Measurements from ENCODE around the gene GRIK3. TPM values are rescaled to one million over a fixed set of nuclear protein-coding genes. Genes with fewer than 3 reads are reported as not detected.

Gene GRIK3
- total and polyA plus RNA-seq, 2 experiments from 2014 or later = 0.31 to 2.9 TPM

DNA sequence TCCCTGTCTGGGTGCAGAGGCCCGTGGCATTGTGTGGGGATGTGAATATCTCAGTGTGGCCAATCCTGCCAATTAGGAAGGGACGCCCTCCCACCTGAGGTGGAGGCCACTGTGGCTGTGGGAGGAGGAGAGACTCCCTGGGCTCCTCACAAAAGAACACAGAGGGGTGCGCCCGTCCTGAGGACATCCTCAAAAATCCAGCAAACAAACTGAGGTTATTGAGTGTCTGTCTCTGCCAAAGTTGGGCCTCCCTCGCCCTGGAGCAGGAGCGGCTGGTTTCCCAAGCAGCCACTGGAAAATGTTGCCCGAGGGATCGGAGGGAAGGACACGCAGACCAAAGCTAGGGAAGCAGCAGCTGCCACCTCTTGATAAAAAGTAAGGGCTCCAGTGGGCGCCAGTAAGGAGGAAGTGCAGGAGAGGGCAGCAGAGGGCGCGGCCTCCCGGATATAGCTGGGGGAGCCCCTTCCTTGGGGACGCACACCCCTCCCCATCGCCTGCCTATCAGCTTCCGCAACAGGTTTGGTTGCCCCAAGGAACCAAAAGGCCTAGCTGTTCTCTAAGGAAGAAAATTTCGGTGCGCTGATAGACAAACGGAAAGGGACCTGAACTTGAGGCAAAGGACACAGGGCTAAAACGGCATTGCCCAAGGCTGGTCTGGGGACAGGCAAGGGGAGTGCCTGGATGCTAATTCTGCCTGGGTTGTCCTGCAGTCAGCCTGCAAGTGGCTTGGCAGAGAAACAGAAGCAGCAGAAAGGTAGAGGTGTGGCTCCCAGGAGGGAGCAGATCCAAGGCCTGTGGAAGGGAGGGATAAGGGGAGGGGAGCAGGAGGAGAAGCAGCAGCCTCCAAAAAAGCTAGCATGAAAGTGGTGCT lies 1.7 kb upstream of the GRIK3 start:
- Mint-ChIP-seq H3K27ac (no peak overlapping the region), H3K36me3 (ENCODE audit: low read depth) (no peaks in the 10 kb centered on the region), H3K4me1 (peaks cover 61% of the 10 kb centered on the region), H3K9me3 (no peaks in the 10 kb centered on the region; the same call in 2 of the 3 replicates), H3K4me3 (peak overlapping the region; percentile 76), H3K27me3 (ENCODE audit: insufficient read depth, low read depth, poor library complexity) (peaks cover 54% of the 10 kb centered on the region)
- no peaks in the 10 kb centered on the region for H3K9me2 ChIP-seq (ENCODE audit: insufficient read depth)
- H4K20me1 ChIP-seq (replicated peaks; ENCODE audit: insufficient read depth) = peaks cover 6% of the 10 kb centered on the region; the same call in 1 of the 2 replicates
- H3K4me1 ChIP-seq (ENCODE audit: insufficient read depth) = peaks cover 63% of the 10 kb centered on the region
- H3K36me3 ChIP-seq (ENCODE audit: insufficient read depth) = no peaks in the 10 kb centered on the region; the same call in 1 of the 2 replicates
- H3K4me2 ChIP-seq = peak overlapping the region; percentile 97
- DNase-seq (ENCODE audit: low spot score) (peak; percentile 87), ATAC-seq (peak; percentile 27)
- H2AFZ ChIP-seq = peak overlapping the region; percentile 98
- H3K79me2 ChIP-seq (replicated peaks; ENCODE audit: insufficient read depth) = no peaks in the 10 kb centered on the region
- no peak overlapping the region for H3K27ac ChIP-seq (ENCODE audit: low read depth)
- H3K27me3 ChIP-seq (ENCODE audit: insufficient read depth) = peaks cover 65% of the 10 kb centered on the region
- TF ChIP-seq ETS1 (IDR thresholded peaks at IDR 0.05) = peak; percentile 52; the same call in 1 of the 2 replicates
- TF ChIP-seq, protein P1, sequence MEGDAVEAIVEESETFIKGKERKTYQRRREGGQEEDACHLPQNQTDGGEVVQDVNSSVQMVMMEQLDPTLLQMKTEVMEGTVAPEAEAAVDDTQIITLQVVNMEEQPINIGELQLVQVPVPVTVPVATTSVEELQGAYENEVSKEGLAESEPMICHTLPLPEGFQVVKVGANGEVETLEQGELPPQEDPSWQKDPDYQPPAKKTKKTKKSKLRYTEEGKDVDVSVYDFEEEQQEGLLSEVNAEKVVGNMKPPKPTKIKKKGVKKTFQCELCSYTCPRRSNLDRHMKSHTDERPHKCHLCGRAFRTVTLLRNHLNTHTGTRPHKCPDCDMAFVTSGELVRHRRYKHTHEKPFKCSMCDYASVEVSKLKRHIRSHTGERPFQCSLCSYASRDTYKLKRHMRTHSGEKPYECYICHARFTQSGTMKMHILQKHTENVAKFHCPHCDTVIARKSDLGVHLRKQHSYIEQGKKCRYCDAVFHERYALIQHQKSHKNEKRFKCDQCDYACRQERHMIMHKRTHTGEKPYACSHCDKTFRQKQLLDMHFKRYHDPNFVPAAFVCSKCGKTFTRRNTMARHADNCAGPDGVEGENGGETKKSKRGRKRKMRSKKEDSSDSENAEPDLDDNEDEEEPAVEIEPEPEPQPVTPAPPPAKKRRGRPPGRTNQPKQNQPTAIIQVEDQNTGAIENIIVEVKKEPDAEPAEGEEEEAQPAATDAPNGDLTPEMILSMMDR (conservative IDR thresholded peaks at IDR 0.05; ENCODE audit: low read depth in 2 of 2) = peak; percentile 28 to 55; a peak in 2 of 4 replicates
- TF ChIP-seq, protein P2, sequence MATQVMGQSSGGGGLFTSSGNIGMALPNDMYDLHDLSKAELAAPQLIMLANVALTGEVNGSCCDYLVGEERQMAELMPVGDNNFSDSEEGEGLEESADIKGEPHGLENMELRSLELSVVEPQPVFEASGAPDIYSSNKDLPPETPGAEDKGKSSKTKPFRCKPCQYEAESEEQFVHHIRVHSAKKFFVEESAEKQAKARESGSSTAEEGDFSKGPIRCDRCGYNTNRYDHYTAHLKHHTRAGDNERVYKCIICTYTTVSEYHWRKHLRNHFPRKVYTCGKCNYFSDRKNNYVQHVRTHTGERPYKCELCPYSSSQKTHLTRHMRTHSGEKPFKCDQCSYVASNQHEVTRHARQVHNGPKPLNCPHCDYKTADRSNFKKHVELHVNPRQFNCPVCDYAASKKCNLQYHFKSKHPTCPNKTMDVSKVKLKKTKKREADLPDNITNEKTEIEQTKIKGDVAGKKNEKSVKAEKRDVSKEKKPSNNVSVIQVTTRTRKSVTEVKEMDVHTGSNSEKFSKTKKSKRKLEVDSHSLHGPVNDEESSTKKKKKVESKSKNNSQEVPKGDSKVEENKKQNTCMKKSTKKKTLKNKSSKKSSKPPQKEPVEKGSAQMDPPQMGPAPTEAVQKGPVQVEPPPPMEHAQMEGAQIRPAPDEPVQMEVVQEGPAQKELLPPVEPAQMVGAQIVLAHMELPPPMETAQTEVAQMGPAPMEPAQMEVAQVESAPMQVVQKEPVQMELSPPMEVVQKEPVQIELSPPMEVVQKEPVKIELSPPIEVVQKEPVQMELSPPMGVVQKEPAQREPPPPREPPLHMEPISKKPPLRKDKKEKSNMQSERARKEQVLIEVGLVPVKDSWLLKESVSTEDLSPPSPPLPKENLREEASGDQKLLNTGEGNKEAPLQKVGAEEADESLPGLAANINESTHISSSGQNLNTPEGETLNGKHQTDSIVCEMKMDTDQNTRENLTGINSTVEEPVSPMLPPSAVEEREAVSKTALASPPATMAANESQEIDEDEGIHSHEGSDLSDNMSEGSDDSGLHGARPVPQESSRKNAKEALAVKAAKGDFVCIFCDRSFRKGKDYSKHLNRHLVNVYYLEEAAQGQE (IDR thresholded peaks at IDR 0.05; ENCODE audit: unreplicated experiment) = no peak
- peak overlapping the region; percentile 67 for H3K4me3 ChIP-seq
- H3F3A ChIP-seq (replicated peaks; ENCODE audit: low read depth) = peaks cover 13% of the 10 kb centered on the region; the same call in 1 of the 2 replicates

- H3K4me2 ChIP-seq = peak overlapping the region; percentile 97
- Mint-ChIP-seq H3K4me1 (peaks cover 56% of the 10 kb centered on the region), H3K27me3 (ENCODE audit: insufficient read depth, low read depth, poor library complexity) (peaks cover 59% of the 10 kb centered on the region), H3K4me3 (peak overlapping the region; percentile 76), H3K27ac (no peak overlapping the region), H3K36me3 (ENCODE audit: low read depth) (no peaks in the 10 kb centered on the region), H3K9me3 (no peaks in the 10 kb centered on the region; the same call in 2 of the 3 replicates)
- peak; percentile 67 for DNase-seq (ENCODE audit: low spot score)
- H3K79me2 ChIP-seq (replicated peaks; ENCODE audit: insufficient read depth) = no peaks in the 10 kb centered on the region
- peak; percentile 2; the same call in 2 of the 3 replicates for ATAC-seq
- H3K4me3 ChIP-seq = peak overlapping the region; percentile 67
- no peaks in the 10 kb centered on the region for H3K9me2 ChIP-seq (ENCODE audit: insufficient read depth)
- no peaks in the 10 kb centered on the region; the same call in 1 of the 2 replicates for H3K36me3 ChIP-seq (ENCODE audit: insufficient read depth)
- H3K27ac ChIP-seq (ENCODE audit: low read depth) = no peak overlapping the region
- peaks cover 72% of the 10 kb centered on the region for H3K27me3 ChIP-seq (ENCODE audit: insufficient read depth)
- peaks cover 13% of the 10 kb centered on the region; the same call in 1 of the 2 replicates for H3F3A ChIP-seq (replicated peaks; ENCODE audit: low read depth)
- TF ChIP-seq STAT1 (IDR thresholded peaks at IDR 0.05; ENCODE audit: unreplicated experiment) = no peak
- TF ChIP-seq EZH2 (IDR thresholded peaks at IDR 0.05; ENCODE audit: low read depth, unreplicated experiment) = peak; percentile 46
- no peak for TF ChIP-seq ETS1 (IDR thresholded peaks at IDR 0.05)
- peaks cover 8% of the 10 kb centered on the region; the same call in 1 of the 2 replicates for H4K20me1 ChIP-seq (replicated peaks; ENCODE audit: insufficient read depth)
- peaks cover 54% of the 10 kb centered on the region for H3K4me1 ChIP-seq (ENCODE audit: insufficient read depth)
- H2AFZ ChIP-seq = peak overlapping the region; percentile 81; the same call in 1 of the 2 replicates
Observed at GRCh38 chr1:37035014-37035691, 838 bp upstream of the GRIK3 start.
